NT2/D1 (cell line): ENCODE results near the gene UCN3.

Source experiments
- SUZ12 ChIP-seq: IDR thresholded peaks from 2 replicates; pipeline ENCODE4 v1.6.1; 2011; ENCODE audit not compliant: insufficient read length, insufficient read depth; ENCODE audit errors: extremely low read depth
- ZNF274 ChIP-seq: IDR thresholded peaks from 2 replicates; pipeline ENCODE4 v1.6.1; 2011; ENCODE audit warnings: mild to moderate bottlenecking, low read depth, low read length

- TF ChIP-seq ZNF274 (no peak), SUZ12 (no peak)
These were observed 54.8 kb downstream of the UCN3 start for GRCh38 chr10:5419466-5420094.
